Lung (tissue), 12 donors: Measurements from ENCODE around the gene ZFP90. TPM values are rescaled to one million over a fixed set of nuclear protein-coding genes. Genes with fewer than 3 reads are reported as not detected.

Experiments
- ATAC-seq: fragments of 200-7000 bp; cut with Tn5 transposase; one replicate; pipeline ENCODE4 v1.9.1; 2020; ENCODE audit warnings: moderate number of reproducible peaks; ENCODE audit not compliant: insufficient read depth, low FRiP score
- DNase-seq, 3 donors: peaks; one replicate each; pipeline ENCODE4 v3.0.0-alpha.2; 2013 to 2017
- H3K27ac ChIP-seq, 2 donors: one replicate each; pipeline ENCODE4 v1.5.1; 2013; ENCODE audit warnings: mild to moderate bottlenecking in 2 of 2, moderate library complexity in 2 of 2, control low read depth in 1 of 2, inconsistent platforms in 1 of 2, low read depth in 1 of 2, low read length in 1 of 2
- H3K27me3 ChIP-seq, 3 donors: one replicate each; pipeline ENCODE4 v1.5.1; 2013; ENCODE audit warnings: low read length in 2 of 3; ENCODE audit not compliant: control insufficient read depth in 3 of 3, insufficient read depth in 3 of 3
- H3K36me3 ChIP-seq, 4 donors: one replicate each; pipeline ENCODE4 v1.5.1; 2013; ENCODE audit warnings: low read length in 4 of 4, mild to moderate bottlenecking in 1 of 4, moderate library complexity in 1 of 4; ENCODE audit not compliant: control insufficient read depth in 4 of 4, insufficient read depth in 4 of 4
- H3K4me1 ChIP-seq, 5 donors: one replicate each; pipeline ENCODE4 v1.5.1; 2013; ENCODE audit warnings: low read length in 5 of 5, mild to moderate bottlenecking in 2 of 5, moderate library complexity in 1 of 5; ENCODE audit not compliant: control insufficient read depth in 5 of 5, insufficient read depth in 5 of 5
- H3K4me3 ChIP-seq: one replicate; pipeline ENCODE4 v1.5.1; 2013; ENCODE audit warnings: mild to moderate bottlenecking, control low read depth, moderate library complexity
- H3K9ac ChIP-seq, 2 donors: one replicate each; pipeline ENCODE4 v1.5.1; 2013; ENCODE audit warnings: low read length in 2 of 2, control low read depth in 1 of 2; ENCODE audit not compliant: insufficient read depth in 1 of 2
- H3K9me3 ChIP-seq, 4 donors: one replicate each; pipeline ENCODE4 v1.5.1; 2013; ENCODE audit warnings: low read length in 3 of 4, mild to moderate bottlenecking in 1 of 4, moderate library complexity in 1 of 4; ENCODE audit not compliant: control insufficient read depth in 4 of 4, insufficient read depth in 3 of 4
- WGBS, 2 donors: extraction: QIAGEN DNeasy Blood & Tissue Kit; methylation state at CpG; one replicate each; pipeline ENCODE4 v1.1.7; 2013; 5-methylcytosine and 5-hydroxymethylcytosine counted together
- polyA plus RNA-seq, 2 donors: library from polyadenylated mRNA; stranded (reverse); fragments of 200-250 nt; gene quantifications; one replicate each; pipeline ENCODE4 v1.2.1, GENCODE V29; 2013
- total RNA-seq, 2 donors: library from RNA; depleted of rRNA in 1 of 2; stranded (reverse); fragments of >200 nt in 1 of 2; gene quantifications; one replicate each; pipeline ENCODE4 v1.2.1, GENCODE V29; 2014 to 2021
- TF ChIP-seq, protein P1 (sequence below): IDR thresholded peaks from 2 replicates; pipeline ENCODE4 v1.5.1; 2012; ENCODE audit warnings: mild to moderate bottlenecking; ENCODE audit errors: control extremely low read depth, extremely low read depth
- donor health status: control.
- donor health status: control.
- donor health status: Bipolar disorder and iron deficiency.
- donor health status: healthy.
- donor health status: DM: yes; HTN: yes; CAD: no.

The ZFP90 gene
- total and polyA plus RNA-seq, 4 donors, result 5.9 to 39.6 (median 12.6) TPM

DNA sequence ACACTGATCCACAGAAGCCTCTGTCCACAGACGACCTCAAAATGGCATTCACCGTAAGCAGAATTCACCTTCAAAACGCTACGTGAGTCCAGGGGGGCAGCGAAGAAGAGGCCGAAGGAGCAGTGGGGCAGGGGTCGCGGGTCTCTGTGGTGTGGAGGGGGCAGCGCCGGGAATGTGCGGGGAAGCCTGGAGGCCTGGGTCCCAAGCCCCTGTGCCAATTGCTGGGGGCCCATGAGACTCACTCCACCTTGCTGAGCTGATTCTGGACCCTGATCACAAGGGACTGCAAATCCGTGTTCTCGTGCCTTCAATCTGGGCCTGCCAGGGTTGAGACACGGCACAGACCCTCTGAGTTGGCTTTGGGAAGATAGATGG, 47.5 kb upstream of the ZFP90 start:
- TF ChIP-seq, protein P1, sequence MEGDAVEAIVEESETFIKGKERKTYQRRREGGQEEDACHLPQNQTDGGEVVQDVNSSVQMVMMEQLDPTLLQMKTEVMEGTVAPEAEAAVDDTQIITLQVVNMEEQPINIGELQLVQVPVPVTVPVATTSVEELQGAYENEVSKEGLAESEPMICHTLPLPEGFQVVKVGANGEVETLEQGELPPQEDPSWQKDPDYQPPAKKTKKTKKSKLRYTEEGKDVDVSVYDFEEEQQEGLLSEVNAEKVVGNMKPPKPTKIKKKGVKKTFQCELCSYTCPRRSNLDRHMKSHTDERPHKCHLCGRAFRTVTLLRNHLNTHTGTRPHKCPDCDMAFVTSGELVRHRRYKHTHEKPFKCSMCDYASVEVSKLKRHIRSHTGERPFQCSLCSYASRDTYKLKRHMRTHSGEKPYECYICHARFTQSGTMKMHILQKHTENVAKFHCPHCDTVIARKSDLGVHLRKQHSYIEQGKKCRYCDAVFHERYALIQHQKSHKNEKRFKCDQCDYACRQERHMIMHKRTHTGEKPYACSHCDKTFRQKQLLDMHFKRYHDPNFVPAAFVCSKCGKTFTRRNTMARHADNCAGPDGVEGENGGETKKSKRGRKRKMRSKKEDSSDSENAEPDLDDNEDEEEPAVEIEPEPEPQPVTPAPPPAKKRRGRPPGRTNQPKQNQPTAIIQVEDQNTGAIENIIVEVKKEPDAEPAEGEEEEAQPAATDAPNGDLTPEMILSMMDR, result no peak
- DNase-seq, result no peak
- WGBS, 2 donors, result 92 to 94% methylated on average over 14 of the region's 14 CpGs

DNA sequence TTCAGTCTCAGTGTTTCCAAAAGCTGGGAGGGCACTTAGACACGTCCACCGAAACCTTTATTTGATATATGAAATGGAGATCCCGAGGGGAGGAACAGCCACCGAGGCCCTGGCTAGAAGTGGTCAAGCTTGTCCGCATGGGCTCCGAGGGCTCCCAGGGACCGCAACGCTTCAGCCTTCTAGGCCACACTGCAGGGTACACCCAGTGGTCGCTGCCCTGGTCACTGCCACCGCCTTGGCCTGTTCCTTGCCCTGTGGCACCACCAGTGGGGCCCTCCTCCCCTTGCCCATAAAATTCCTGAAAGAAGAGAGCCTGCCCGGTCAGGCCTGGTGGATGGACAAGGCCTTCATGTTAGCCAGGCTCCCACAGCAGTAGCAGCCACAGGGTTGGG, 46.9 kb upstream of the ZFP90 start:
- DNase-seq, result no peak

More for the DNA sequence above, 47.5 kb upstream of the ZFP90 start:
- Histone ChIP-seq H3K36me3 (no peaks in the 10 kb centered on the region), H3K27me3 (no peaks in the 10 kb centered on the region), H3K4me1 (peaks cover 0 to 4% (median 0%) of the 10 kb centered on the region in 5 donors), H3K9me3 (no peaks in the 10 kb centered on the region), H3K4me3 (no peak overlapping the region), H3K27ac (no peak overlapping the region), H3K9ac (no peak overlapping the region)
- ATAC-seq, result no peak

GRCh38 chr16:68492543-68493411, 46.3 kb upstream of the ZFP90 start:
- DNase-seq (no peak), ATAC-seq (no peak)
- Histone ChIP-seq H3K9me3 (no peaks in the 10 kb centered on the region), H3K36me3 (no peaks in the 10 kb centered on the region), H3K4me1 (no peaks in the 10 kb centered on the region), H3K27me3 (no peaks in the 10 kb centered on the region), H3K27ac (no peak overlapping the region), H3K4me3 (no peak overlapping the region), H3K9ac (no peak overlapping the region)
- 87 to 93% methylated on average over 5 to 6 of the region's 6 CpGs for WGBS, 2 donors
- TF ChIP-seq, protein P1, result no peak

More for the DNA sequence above, 46.9 kb upstream of the ZFP90 start:
- Histone ChIP-seq H3K27ac (no peak overlapping the region), H3K9me3 (no peaks in the 10 kb centered on the region), H3K4me3 (no peak overlapping the region), H3K9ac (no peak overlapping the region), H3K27me3 (no peaks in the 10 kb centered on the region), H3K36me3 (no peaks in the 10 kb centered on the region), H3K4me1 (peaks cover 0 to 1% (median 0%) of the 10 kb centered on the region in 5 donors)
- TF ChIP-seq, protein P1, result no peak
- 88 to 93% methylated on average over 11 of the region's 11 CpGs for WGBS, 2 donors
- no peak for ATAC-seq
